HEK293 (cell line): ENCODE results near the gene TBC1D4.

Source experiments
- CTCF ChIA-PET: fragments of 350-600 bp; formaldehyde crosslinking; extraction: SDS; loops from one replicate; lab custom pipeline; 2021; ENCODE audit warnings: antibody characterized with exemption; lab: Yijun Ruan, JAX
- POLR2A ChIA-PET: fragments of 300-600 bp; formaldehyde crosslinking; extraction: SDS; loops from one replicate; lab custom pipeline; 2020; ENCODE audit warnings: antibody characterized with exemption, inconsistent platforms; lab: Yijun Ruan, JAX
- H3K27ac ChIP-seq: fragments of 200-500 bp; sonication (Bioruptor generic); 2 replicates; pipeline ENCODE4 v1.5.1; 2014; ENCODE audit warnings: low read depth, low read length, control low read depth, inconsistent platforms; ENCODE audit errors: extremely low read depth
- H3K36me3 ChIP-seq, 2 experiments: fragments of 200-500 bp in 1 of 2; sonication (Bioruptor generic) in 1 of 2; 1 replicate in 1 of 2; 2 replicates in 1 of 2; pipeline ENCODE4 v1.5.1; 2014 to 2017; ENCODE audit warnings: inconsistent platforms in 2 of 2, low read length in 2 of 2; ENCODE audit not compliant: control insufficient read depth in 2 of 2, insufficient read depth in 1 of 2
- H3K4me1 ChIP-seq: fragments of 200-500 bp; sonication (Bioruptor generic); 2 replicates; pipeline ENCODE4 v1.5.1; 2014; ENCODE audit warnings: mild to moderate bottlenecking, low read length, inconsistent platforms; ENCODE audit not compliant: control insufficient read depth, insufficient read depth
- H3K4me3 ChIP-seq: 2 replicates; pipeline ENCODE4 v1.5.1; 2011; ENCODE audit warnings: low read depth, mild to moderate bottlenecking, control low read depth, low read length, moderate library complexity
- H3K9me3 ChIP-seq: fragments of 200-500 bp; sonication (Bioruptor generic); 2 replicates; pipeline ENCODE4 v1.5.1; 2014; ENCODE audit warnings: low read depth, low read length, inconsistent platforms; ENCODE audit not compliant: control insufficient read depth, insufficient read depth
- GLIS2 ChIP-seq: fragments of 450-650 bp; formaldehyde crosslinking; IDR thresholded peaks from 2 replicates; pipeline ENCODE4 v1.5.1; 2016; ENCODE audit warnings: missing biosample characterization, missing genetic modification characterization
- HOXC10 ChIP-seq: sonication (generic); formaldehyde crosslinking; IDR thresholded peaks from 2 replicates; pipeline ENCODE4 v1.8.1; 2023; ENCODE audit warnings: mild to moderate bottlenecking, missing genetic modification reagents
- IKZF3 ChIP-seq: fragments of 450-650 bp; IDR thresholded peaks from 2 replicates; pipeline ENCODE4 v1.5.0; 2018; ENCODE audit warnings: missing biosample characterization, mild to moderate bottlenecking, missing genetic modification characterization, moderate library complexity
- KLF10 ChIP-seq: fragments of 450-650 bp; IDR thresholded peaks from 2 replicates; pipeline ENCODE4 v1.5.1; 2018; ENCODE audit warnings: missing biosample characterization, mild to moderate bottlenecking, missing genetic modification characterization
- KLF16 ChIP-seq: fragments of 450-650 bp; formaldehyde crosslinking; IDR thresholded peaks from 2 replicates; pipeline ENCODE4 v1.5.1; 2017; ENCODE audit warnings: missing biosample characterization, missing genetic modification characterization
- MEIS1 ChIP-seq: sonication (generic); formaldehyde crosslinking; IDR thresholded peaks from 2 replicates; pipeline ENCODE4 v1.8.1; 2022; ENCODE audit warnings: missing genetic modification reagents, mild to moderate bottlenecking, borderline replicate concordance
- TRIM28 ChIP-seq: IDR thresholded peaks from 2 replicates; pipeline ENCODE4 v1.6.1; 2011; ENCODE audit warnings: low read length, control low read depth, borderline replicate concordance
- ZBTB17 ChIP-seq: fragments of 450-650 bp; formaldehyde crosslinking; IDR thresholded peaks from 2 replicates; pipeline ENCODE4 v1.5.1; 2016; ENCODE audit warnings: missing biosample characterization, missing genetic modification characterization
- ZBTB7A ChIP-seq: fragments of 450-650 bp; formaldehyde crosslinking; IDR thresholded peaks from 2 replicates; pipeline ENCODE4 v1.5.1; 2016; ENCODE audit warnings: low read depth, missing biosample characterization, missing genetic modification characterization
- ZNF155 ChIP-seq: fragments of 450-650 bp; formaldehyde crosslinking; IDR thresholded peaks from 2 replicates; pipeline ENCODE4 v1.5.1; 2016; ENCODE audit warnings: missing biosample characterization, missing genetic modification characterization
- ZNF169 ChIP-seq: fragments of 450-650 bp; formaldehyde crosslinking; IDR thresholded peaks from 2 replicates; pipeline ENCODE4 v1.5.1; 2016; ENCODE audit warnings: missing biosample characterization, missing genetic modification characterization
- ZNF19 ChIP-seq: fragments of 450-650 bp; formaldehyde crosslinking; IDR thresholded peaks from 2 replicates; pipeline ENCODE4; 2016; ENCODE audit warnings: missing biosample characterization, missing genetic modification characterization, low read depth
- ZNF2 ChIP-seq: fragments of 450-650 bp; formaldehyde crosslinking; IDR thresholded peaks from 2 replicates; pipeline ENCODE4 v1.5.1; 2016; ENCODE audit warnings: missing biosample characterization, missing genetic modification characterization
- ZNF202 ChIP-seq: fragments of 450-650 bp; formaldehyde crosslinking; IDR thresholded peaks from 2 replicates; pipeline ENCODE4 v1.5.1; 2016; ENCODE audit warnings: missing biosample characterization, missing genetic modification characterization, borderline replicate concordance
- ZNF404 ChIP-seq: fragments of 450-650 bp; formaldehyde crosslinking; IDR thresholded peaks from 2 replicates; pipeline ENCODE4 v1.5.1; 2017; ENCODE audit warnings: missing biosample characterization, missing genetic modification characterization
- ZNF555 ChIP-seq: fragments of 450-650 bp; formaldehyde crosslinking; conservative IDR thresholded peaks from 2 replicates; pipeline ENCODE4 v1.5.1; 2017; ENCODE audit warnings: missing biosample characterization, mild to moderate bottlenecking, missing genetic modification characterization, inconsistent platforms
- ZNF560 ChIP-seq: fragments of 450-650 bp; formaldehyde crosslinking; IDR thresholded peaks from 2 replicates; pipeline ENCODE4 v1.5.1; 2017; ENCODE audit warnings: missing biosample characterization, missing genetic modification characterization, borderline replicate concordance
- ZNF654 ChIP-seq: fragments of 450-650 bp; formaldehyde crosslinking; IDR thresholded peaks from 2 replicates; pipeline ENCODE4 v1.5.1; 2016; ENCODE audit warnings: low read depth, missing biosample characterization, missing genetic modification characterization
- ZNF785 ChIP-seq: fragments of 450-650 bp; formaldehyde crosslinking; IDR thresholded peaks from 2 replicates; pipeline ENCODE4 v1.5.1; 2016; ENCODE audit warnings: missing biosample characterization, missing genetic modification characterization
- ZNF843 ChIP-seq: fragments of 450-650 bp; formaldehyde crosslinking; IDR thresholded peaks from 2 replicates; pipeline ENCODE4 v1.5.1; 2016; ENCODE audit warnings: missing biosample characterization, missing genetic modification characterization
- ZXDB ChIP-seq: fragments of 450-650 bp; formaldehyde crosslinking; IDR thresholded peaks from 2 replicates; pipeline ENCODE4 v1.5.1; 2016; ENCODE audit warnings: missing biosample characterization, missing genetic modification characterization
- TF ChIP-seq, protein P1 (sequence below): fragments of 450-650 bp; formaldehyde crosslinking; IDR thresholded peaks from 2 replicates; pipeline ENCODE4 v1.5.1; 2017; ENCODE audit warnings: missing biosample characterization, mild to moderate bottlenecking, missing genetic modification characterization, moderate library complexity
- TF ChIP-seq, protein P2 (sequence below): sonication (generic); formaldehyde crosslinking; IDR thresholded peaks from 2 replicates; pipeline ENCODE4 v1.8.1; 2022; ENCODE audit warnings: mild to moderate bottlenecking, moderate library complexity, missing genetic modification reagents
- TF ChIP-seq, protein P3 (sequence below): fragments of 450-650 bp; formaldehyde crosslinking; IDR thresholded peaks from 2 replicates; pipeline ENCODE4 v1.5.1; 2016; ENCODE audit warnings: missing biosample characterization, missing genetic modification characterization
- TF ChIP-seq, protein P4 (sequence below): fragments of 450-650 bp; formaldehyde crosslinking; conservative IDR thresholded peaks from 2 replicates; pipeline ENCODE4 v1.5.1; 2016; ENCODE audit warnings: low read depth, missing biosample characterization, missing genetic modification characterization

Gene TBC1D4

DNA sequence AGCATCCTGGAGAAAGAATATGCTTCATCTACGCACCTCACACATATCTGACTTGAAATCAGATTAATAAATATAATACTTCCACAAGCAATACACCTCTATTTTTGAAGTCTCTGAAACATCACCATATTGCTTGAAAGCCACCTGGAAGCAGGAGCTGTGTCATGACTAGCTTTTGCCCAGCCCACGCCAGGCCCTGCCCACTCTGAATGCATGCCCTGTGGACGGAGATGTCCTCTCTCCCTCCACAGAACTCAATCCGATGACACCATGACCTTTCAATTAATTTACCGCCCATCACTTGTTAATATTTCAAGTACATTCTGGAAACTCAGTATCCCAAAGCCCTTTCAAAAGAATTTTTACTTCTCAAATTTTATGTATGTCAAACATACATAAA, 108.0 kb downstream of the TBC1D4 start:
- POLR2A ChIA-PET = no interaction called here
- Histone ChIP-seq H3K4me1 (no peaks in the 10 kb centered on the region), H3K27ac (no peak overlapping the region), H3K36me3 (no peaks in the 10 kb centered on the region), H3K9me3 (no peaks in the 10 kb centered on the region), H3K4me3 (no peak overlapping the region)
- TF ChIP-seq GLIS2 (tag by site-specific recombination) = no peak
- TF ChIP-seq ZNF202 (tag by site-specific recombination) = no peak
- TF ChIP-seq ZNF560 (tag by site-specific recombination) = no peak
- TF ChIP-seq ZBTB17 (tag by site-specific recombination) = no peak
- TF ChIP-seq ZNF843 (tag by site-specific recombination) = no peak
- TF ChIP-seq, protein P1, sequence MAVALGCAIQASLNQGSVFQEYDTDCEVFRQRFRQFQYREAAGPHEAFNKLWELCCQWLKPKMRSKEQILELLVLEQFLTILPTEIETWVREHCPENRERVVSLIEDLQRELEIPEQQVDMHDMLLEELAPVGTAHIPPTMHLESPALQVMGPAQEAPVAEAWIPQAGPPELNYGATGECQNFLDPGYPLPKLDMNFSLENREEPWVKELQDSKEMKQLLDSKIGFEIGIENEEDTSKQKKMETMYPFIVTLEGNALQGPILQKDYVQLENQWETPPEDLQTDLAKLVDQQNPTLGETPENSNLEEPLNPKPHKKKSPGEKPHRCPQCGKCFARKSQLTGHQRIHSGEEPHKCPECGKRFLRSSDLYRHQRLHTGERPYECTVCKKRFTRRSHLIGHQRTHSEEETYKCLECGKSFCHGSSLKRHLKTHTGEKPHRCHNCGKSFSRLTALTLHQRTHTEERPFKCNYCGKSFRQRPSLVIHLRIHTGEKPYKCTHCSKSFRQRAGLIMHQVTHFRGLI (tag by site-specific recombination) = no peak
- no peak for TF ChIP-seq MEIS1 (CRISPR knock-in tag)
- no peak for TF ChIP-seq ZXDB (tag by site-specific recombination)
- TF ChIP-seq, protein P2, sequence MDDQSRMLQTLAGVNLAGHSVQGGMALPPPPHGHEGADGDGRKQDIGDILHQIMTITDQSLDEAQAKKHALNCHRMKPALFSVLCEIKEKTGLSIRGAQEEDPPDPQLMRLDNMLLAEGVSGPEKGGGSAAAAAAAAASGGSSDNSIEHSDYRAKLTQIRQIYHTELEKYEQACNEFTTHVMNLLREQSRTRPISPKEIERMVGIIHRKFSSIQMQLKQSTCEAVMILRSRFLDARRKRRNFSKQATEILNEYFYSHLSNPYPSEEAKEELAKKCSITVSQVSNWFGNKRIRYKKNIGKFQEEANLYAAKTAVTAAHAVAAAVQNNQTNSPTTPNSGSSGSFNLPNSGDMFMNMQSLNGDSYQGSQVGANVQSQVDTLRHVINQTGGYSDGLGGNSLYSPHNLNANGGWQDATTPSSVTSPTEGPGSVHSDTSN = no peak
- no peak for TF ChIP-seq ZNF404 (tag by site-specific recombination)
- TF ChIP-seq KLF16 (tag by site-specific recombination) = no peak
- no peak for TF ChIP-seq ZNF555 (tag by site-specific recombination)
- CTCF ChIA-PET = interaction anchor here (0.6 to 3.8 kb wide), 6 partner anchors 10 to 660 kb away, joined by 3 to 14 read pairs (median 6); partner anchors contain the start of gene TBC1D4

DNA sequence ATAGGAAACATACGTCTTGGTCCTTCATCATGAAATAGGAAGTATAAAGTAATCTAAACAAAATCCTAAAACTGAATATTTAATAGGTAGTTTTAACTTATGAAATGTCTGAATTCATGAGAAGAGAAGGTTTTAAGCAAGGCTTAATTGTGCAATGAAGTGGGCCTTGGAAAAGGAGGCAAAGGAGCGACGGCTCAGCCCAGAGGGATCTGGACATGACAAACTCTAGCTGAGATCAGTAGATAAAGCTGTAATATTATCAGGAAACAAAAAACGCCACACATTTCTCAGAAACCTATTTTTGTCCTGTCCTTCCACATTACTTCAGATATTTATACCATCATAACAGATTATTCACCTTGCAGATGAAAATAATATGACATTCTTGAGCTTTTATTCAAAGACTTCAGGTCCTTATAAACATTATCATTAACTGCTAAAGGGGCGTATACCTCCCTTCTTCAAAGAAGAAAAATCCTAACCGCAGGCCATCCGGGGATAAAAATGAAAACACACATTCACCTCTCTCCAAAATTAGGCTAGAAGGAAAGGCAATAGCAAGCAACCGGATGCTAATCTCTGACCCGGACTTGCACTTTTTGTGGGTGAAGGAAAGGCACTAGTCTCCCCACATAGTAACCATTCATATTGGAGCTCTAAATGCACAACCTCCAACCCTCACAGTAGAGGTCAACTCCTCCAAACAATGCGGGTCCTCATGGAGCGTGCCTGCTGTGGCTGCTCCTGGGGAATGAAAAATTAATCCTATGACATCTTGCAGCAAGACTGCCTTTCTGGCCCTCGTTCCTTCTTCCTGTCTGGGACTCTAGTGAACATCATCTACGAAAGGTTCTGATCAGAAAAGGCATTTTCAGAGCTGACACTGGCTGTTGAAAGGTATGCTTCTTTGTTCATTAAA, 108.8 kb downstream of the TBC1D4 start:
- POLR2A ChIA-PET = no interaction called here
- TF ChIP-seq ZNF155 (tag by site-specific recombination) = no peak
- 0 out of 2 replicates have a peak, but pooled peaks have one; percentile 43 for TF ChIP-seq TRIM28
- Histone ChIP-seq H3K9me3 (no peaks in the 10 kb centered on the region), H3K36me3 (no peaks in the 10 kb centered on the region), H3K27ac (no peak overlapping the region), H3K4me1 (no peaks in the 10 kb centered on the region), H3K4me3 (no peak overlapping the region)
- CTCF ChIA-PET = interaction anchor here (0.5 to 3.8 kb wide), 19 partner anchors 9 to 1655 kb away, joined by 3 to 14 read pairs (median 4); partner anchors contain the start of gene TBC1D4

DNA sequence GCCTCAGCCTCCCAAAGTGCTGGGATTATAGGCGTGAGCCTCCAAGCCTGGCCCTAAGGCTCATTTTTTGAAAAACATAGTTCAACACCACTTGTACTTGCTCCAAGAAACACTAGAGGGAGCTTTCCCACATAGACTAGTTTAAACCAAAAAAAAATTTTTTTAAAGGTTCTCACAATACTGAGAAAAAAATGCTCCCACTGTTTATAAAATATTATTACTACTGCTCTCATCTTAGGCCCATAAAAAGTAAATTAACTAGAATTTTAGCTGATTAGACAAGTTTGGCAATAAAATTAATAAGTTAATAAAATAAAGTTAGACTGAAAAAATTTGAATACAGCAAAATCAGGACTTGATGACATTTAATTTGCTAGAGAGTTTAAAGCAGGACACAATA, 109.5 kb downstream of the TBC1D4 start:
- H3K4me1 ChIP-seq = no peaks in the 10 kb centered on the region
- no peaks in the 10 kb centered on the region for H3K36me3 ChIP-seq
- H3K4me3 ChIP-seq = no peak overlapping the region
- ChIA-PET CTCF (interaction anchor here (0.5 to 3.8 kb wide), 19 partner anchors 8 to 1654 kb away, joined by 3 to 14 read pairs (median 4); partner anchors contain the start of genes COMMD6 and TBC1D4), POLR2A (no interaction called here)
- no peak overlapping the region for H3K27ac ChIP-seq
- no peaks in the 10 kb centered on the region for H3K9me3 ChIP-seq
- TF ChIP-seq KLF10 (tag by site-specific recombination) (0 out of 2 replicates have a peak, but pooled peaks have one; percentile 18), ZBTB7A (tag by site-specific recombination) (no peak), ZNF654 (tag by site-specific recombination) (peak; percentile 24; the same call in 1 of the 2 replicates), ZNF169 (no peak), IKZF3 (tag by site-specific recombination) (no peak), HOXC10 (CRISPR knock-in tag) (no peak), ZNF2 (tag by site-specific recombination) (no peak), ZNF19 (no peak), ZNF785 (tag by site-specific recombination) (no peak)
- TF ChIP-seq, protein P3, sequence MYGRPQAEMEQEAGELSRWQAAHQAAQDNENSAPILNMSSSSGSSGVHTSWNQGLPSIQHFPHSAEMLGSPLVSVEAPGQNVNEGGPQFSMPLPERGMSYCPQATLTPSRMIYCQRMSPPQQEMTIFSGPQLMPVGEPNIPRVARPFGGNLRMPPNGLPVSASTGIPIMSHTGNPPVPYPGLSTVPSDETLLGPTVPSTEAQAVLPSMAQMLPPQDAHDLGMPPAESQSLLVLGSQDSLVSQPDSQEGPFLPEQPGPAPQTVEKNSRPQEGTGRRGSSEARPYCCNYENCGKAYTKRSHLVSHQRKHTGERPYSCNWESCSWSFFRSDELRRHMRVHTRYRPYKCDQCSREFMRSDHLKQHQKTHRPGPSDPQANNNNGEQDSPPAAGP (tag by site-specific recombination) = no peak
- TF ChIP-seq, protein P4, sequence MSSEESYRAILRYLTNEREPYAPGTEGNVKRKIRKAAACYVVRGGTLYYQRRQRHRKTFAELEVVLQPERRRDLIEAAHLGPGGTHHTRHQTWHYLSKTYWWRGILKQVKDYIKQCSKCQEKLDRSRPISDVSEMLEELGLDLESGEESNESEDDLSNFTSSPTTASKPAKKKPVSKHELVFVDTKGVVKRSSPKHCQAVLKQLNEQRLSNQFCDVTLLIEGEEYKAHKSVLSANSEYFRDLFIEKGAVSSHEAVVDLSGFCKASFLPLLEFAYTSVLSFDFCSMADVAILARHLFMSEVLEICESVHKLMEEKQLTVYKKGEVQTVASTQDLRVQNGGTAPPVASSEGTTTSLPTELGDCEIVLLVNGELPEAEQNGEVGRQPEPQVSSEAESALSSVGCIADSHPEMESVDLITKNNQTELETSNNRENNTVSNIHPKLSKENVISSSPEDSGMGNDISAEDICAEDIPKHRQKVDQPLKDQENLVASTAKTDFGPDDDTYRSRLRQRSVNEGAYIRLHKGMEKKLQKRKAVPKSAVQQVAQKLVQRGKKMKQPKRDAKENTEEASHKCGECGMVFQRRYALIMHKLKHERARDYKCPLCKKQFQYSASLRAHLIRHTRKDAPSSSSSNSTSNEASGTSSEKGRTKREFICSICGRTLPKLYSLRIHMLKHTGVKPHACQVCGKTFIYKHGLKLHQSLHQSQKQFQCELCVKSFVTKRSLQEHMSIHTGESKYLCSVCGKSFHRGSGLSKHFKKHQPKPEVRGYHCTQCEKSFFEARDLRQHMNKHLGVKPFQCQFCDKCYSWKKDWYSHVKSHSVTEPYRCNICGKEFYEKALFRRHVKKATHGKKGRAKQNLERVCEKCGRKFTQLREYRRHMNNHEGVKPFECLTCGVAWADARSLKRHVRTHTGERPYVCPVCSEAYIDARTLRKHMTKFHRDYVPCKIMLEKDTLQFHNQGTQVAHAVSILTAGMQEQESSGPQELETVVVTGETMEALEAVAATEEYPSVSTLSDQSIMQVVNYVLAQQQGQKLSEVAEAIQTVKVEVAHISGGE (tag by site-specific recombination) = no peak
